SK-N-SH (cell line): ENCODE results near the gene DLG1. TPM values are rescaled to one million over a fixed set of nuclear protein-coding genes. Genes with fewer than 3 reads are reported as not detected.

ENCODE experiments used
- CTCF ChIA-PET: fragments of 300-600, 350-600 bp; formaldehyde crosslinking; extraction: SDS; loops from one replicate; lab custom pipeline; 2021; lab: Yijun Ruan, JAX
- POLR2A ChIA-PET: fragments of 350-600 bp; sonication (Branson Sonifier 250); formaldehyde crosslinking; extraction: SDS; loops from one replicate; lab custom pipeline; 2020; ENCODE audit warnings: antibody characterized with exemption, inconsistent platforms; lab: Yijun Ruan, JAX
- DNase-seq: peaks from one replicate; pipeline ENCODE4 v3.0.0; 2012
- H2AFZ ChIP-seq: fragments of 200-600 bp; sonication (generic); 2 replicates; pipeline ENCODE4 v1.8.1; 2016; ENCODE audit warnings: antibody characterized with exemption, mild to moderate bottlenecking, low read depth
- H3F3A ChIP-seq: fragments of 200-600 bp; sonication (generic); replicated peaks from 2 replicates; pipeline ENCODE3; 2016; ENCODE audit warnings: antibody characterized with exemption, mild to moderate bottlenecking; ENCODE audit not compliant: insufficient read depth
- H3K27ac ChIP-seq, 2 experiments: fragments of 200-500 bp in 1 of 2; fragments of 200-600 bp in 1 of 2; sonication (Bioruptor generic) in 1 of 2; sonication (generic), shearing (Covaris generic) in 1 of 2; 2 replicates each; pipeline versions ENCODE4 v1.5.1 to v1.6.1; 2014 to 2016; ENCODE audit warnings: low read depth in 2 of 2, inconsistent platforms in 1 of 2, low read length in 1 of 2, mild to moderate bottlenecking in 1 of 2, mixed read lengths in 1 of 2
- H3K27me3 ChIP-seq: fragments of 200-600 bp; sonication (generic), shearing (Covaris generic); 2 replicates; pipeline ENCODE4 v1.6.1; 2016; ENCODE audit warnings: mixed run types; ENCODE audit not compliant: insufficient read depth
- H3K36me3 ChIP-seq, 2 experiments: fragments of 200-500 bp in 1 of 2; fragments of 200-600 bp in 1 of 2; sonication (Bioruptor generic) in 1 of 2; sonication (generic) in 1 of 2; replicated peaks in 1 of 2; 2 replicates each; pipeline versions ENCODE3 to v1.5.1; 2014 to 2016; ENCODE audit warnings: low read length in 1 of 2, mild to moderate bottlenecking in 1 of 2; ENCODE audit not compliant: insufficient read depth in 2 of 2, control insufficient read depth in 1 of 2
- H3K4me1 ChIP-seq, 2 experiments: fragments of 200-500 bp in 1 of 2; fragments of 200-600 bp in 1 of 2; sonication (Bioruptor generic) in 1 of 2; sonication (generic), shearing (Covaris generic) in 1 of 2; 2 replicates each; pipeline versions ENCODE4 v1.5.1 to v1.6.1; 2014 to 2016; ENCODE audit warnings: low read depth in 1 of 2, low read length in 1 of 2, mixed run types in 1 of 2; ENCODE audit not compliant: insufficient read depth in 2 of 2, control insufficient read depth in 1 of 2
- H3K4me2 ChIP-seq: fragments of 200-600 bp; sonication (generic), shearing (Covaris generic); 2 replicates; pipeline ENCODE4 v1.6.1; 2017; ENCODE audit warnings: mixed run types
- H3K4me3 ChIP-seq, 2 experiments: fragments of 200-500 bp in 1 of 2; fragments of 200-600 bp in 1 of 2; sonication (Bioruptor generic) in 1 of 2; sonication (generic), shearing (Covaris generic) in 1 of 2; 2 replicates each; pipeline versions ENCODE4 v1.5.1 to v1.8.1; 2014 to 2016; ENCODE audit warnings: low read depth in 2 of 2, inconsistent platforms in 1 of 2, low read length in 1 of 2, mild to moderate bottlenecking in 1 of 2, mixed read lengths in 1 of 2, moderate library complexity in 1 of 2
- H3K79me2 ChIP-seq: fragments of 200-600 bp; sonication (generic); 2 replicates; pipeline ENCODE4 v1.8.1; 2017; ENCODE audit warnings: mild to moderate bottlenecking; ENCODE audit not compliant: insufficient read depth
- H3K9ac ChIP-seq: fragments of 200-600 bp; sonication (generic); 2 replicates; pipeline ENCODE4 v1.6.1; 2017; ENCODE audit warnings: mixed run types
- H3K9me2 ChIP-seq: fragments of 200-600 bp; sonication (generic); 2 replicates; pipeline ENCODE4 v1.6.1; 2017; ENCODE audit warnings: mixed run types
- H3K9me3 ChIP-seq: fragments of 200-600 bp; sonication (generic); 2 replicates; pipeline ENCODE4 v1.6.1; 2017; ENCODE audit warnings: mixed run types, mild to moderate bottlenecking, moderate library complexity
- H4K20me1 ChIP-seq: fragments of 200-600 bp; sonication (generic); 2 replicates; pipeline ENCODE4 v1.6.1; 2017; ENCODE audit warnings: mild to moderate bottlenecking, mixed run types; ENCODE audit not compliant: insufficient read depth
- CHD2 ChIP-seq: fragments of 150-350 bp; IDR thresholded peaks from 2 replicates; pipeline ENCODE4 v1.6.1; 2018; ENCODE audit warnings: low read length; ENCODE audit not compliant: partially characterized antibody
- CTCF ChIP-seq: fragments of 200-600 bp; sonication (generic); IDR thresholded peaks from 2 replicates; pipeline ENCODE4 v1.6.1; 2017; ENCODE audit warnings: antibody characterized with exemption, mild to moderate bottlenecking, moderate library complexity
- ELF1 ChIP-seq: IDR thresholded peaks from 2 replicates; pipeline ENCODE4 v1.4.0; 2012
- EZH2phosphoT487 ChIP-seq: fragments of 200-600 bp; sonication (generic); IDR thresholded peaks from 2 replicates; pipeline ENCODE4 v1.6.1; 2017; ENCODE audit warnings: low read depth, mixed run types, mild to moderate bottlenecking, antibody characterized with exemption, moderate library complexity, borderline replicate concordance
- FOSL2 ChIP-seq: IDR thresholded peaks from 2 replicates; pipeline ENCODE4 v1.4.0; 2012; ENCODE audit warnings: low read depth, mild to moderate bottlenecking, moderate library complexity, borderline replicate concordance
- FOXM1 ChIP-seq: IDR thresholded peaks from 2 replicates; pipeline ENCODE4 v1.4.0; 2012; ENCODE audit warnings: low read depth, mild to moderate bottlenecking
- GABPA ChIP-seq: IDR thresholded peaks from 2 replicates; pipeline ENCODE4 v1.4.0; 2012; ENCODE audit warnings: low read depth, mild to moderate bottlenecking
- JUND ChIP-seq: IDR thresholded peaks from 2 replicates; pipeline ENCODE4 v1.4.0; 2012
- MEF2A ChIP-seq: IDR thresholded peaks from 2 replicates; pipeline ENCODE4 v1.4.0; 2012; ENCODE audit warnings: low read depth, borderline replicate concordance
- MXI1 ChIP-seq: IDR thresholded peaks from 2 replicates; pipeline ENCODE4 v1.6.1; 2012; ENCODE audit warnings: mild to moderate bottlenecking, low read depth, low read length, improper control_type of control experiment
- NFIC ChIP-seq: IDR thresholded peaks from 2 replicates; pipeline ENCODE4 v1.4.0; 2012; ENCODE audit warnings: borderline replicate concordance
- PBX3 ChIP-seq: IDR thresholded peaks from 2 replicates; pipeline ENCODE4; 2012
- RCOR1 ChIP-seq: fragments of 150-350 bp; IDR thresholded peaks from 2 replicates; pipeline ENCODE4 v1.6.1; 2017; ENCODE audit warnings: antibody characterized with exemption, low read length
- REST ChIP-seq: IDR thresholded peaks from 2 replicates; pipeline ENCODE4 v1.6.1; 2012; ENCODE audit warnings: mild to moderate bottlenecking, low read depth, low read length, moderate library complexity
- RXRA ChIP-seq: IDR thresholded peaks from 2 replicates; pipeline ENCODE4 v1.4.0; 2012; ENCODE audit warnings: low read depth, mild to moderate bottlenecking, borderline replicate concordance
- SMC3 ChIP-seq: IDR thresholded peaks from 2 replicates; pipeline ENCODE4 v1.6.1; 2012; ENCODE audit warnings: low read depth, low read length, improper control_type of control experiment
- TAF1 ChIP-seq: IDR thresholded peaks from 2 replicates; pipeline ENCODE4 v1.6.1; 2012; ENCODE audit warnings: low read depth, mild to moderate bottlenecking, low read length, moderate library complexity, borderline replicate concordance
- TCF12 ChIP-seq: IDR thresholded peaks from 2 replicates; pipeline ENCODE4 v1.4.0; 2012
- TEAD4 ChIP-seq: IDR thresholded peaks from 2 replicates; pipeline ENCODE4 v1.4.0; 2012; ENCODE audit warnings: mild to moderate bottlenecking, borderline replicate concordance; ENCODE audit not compliant: insufficient read depth
- USF2 ChIP-seq: fragments of 150-350 bp; IDR thresholded peaks from 2 replicates; pipeline ENCODE4 v1.6.1; 2017; ENCODE audit warnings: antibody characterized with exemption, low read length, low read depth, borderline replicate concordance
- YY1 ChIP-seq: IDR thresholded peaks from 2 replicates; pipeline ENCODE4 v1.4.0; 2012; ENCODE audit warnings: low read depth, mild to moderate bottlenecking
- WGBS: methylation state at CpG from one replicate; pipeline ENCODE4 v1.1.6; 2017; ENCODE audit warnings: low lambda C conversion rate; 5-methylcytosine and 5-hydroxymethylcytosine counted together
- polyA plus RNA-seq, 3 experiments: library from polyadenylated mRNA; depleted of rRNA; stranded (reverse); fragments of >200 nt; gene quantifications; 2 replicates each; pipeline ENCODE4 v1.2.3, GENCODE V29; 2012

The DLG1 gene
- polyA plus RNA-seq, 1 of the 3 experiments (the other 2 are of a cell fraction): 16.5 TPM

GRCh38 chr3:197196192-197196591 is 102.2 kb downstream of the DLG1 start:
- H3F3A ChIP-seq: peaks cover 12% of the 10 kb centered on the region
- H3K4me1 ChIP-seq: no peaks in the 10 kb centered on the region; a peak in 1 of 4 replicates
- no peaks in the 10 kb centered on the region for H3K27me3 ChIP-seq
- no peak overlapping the region for H3K4me2 ChIP-seq
- ChIA-PET POLR2A (interaction anchor here (0.6 kb wide), 1 partner anchor 346 kb away, joined by 4 read pairs; no protein-coding TSS in a partner anchor), CTCF (interaction anchor here (0.6 to 5.0 kb wide), 4 partner anchors 9 to 193 kb away, joined by 3 to 19 read pairs (median 3); no protein-coding TSS in a partner anchor)
- H3K36me3 ChIP-seq: peaks cover 3 to 7% of the 10 kb centered on the region in 2 experiments
- H3K4me3 ChIP-seq: no peak overlapping the region
- H3K9me2 ChIP-seq: no peaks in the 10 kb centered on the region
- no peak overlapping the region for H3K9ac ChIP-seq
- H3K27ac ChIP-seq: no peak overlapping the region
- DNase-seq: no peak
- H3K9me3 ChIP-seq: no peaks in the 10 kb centered on the region
- H3K79me2 ChIP-seq: peaks cover 91% of the 10 kb centered on the region
- 82% methylated on average over 3 of the region's 3 CpGs for WGBS
- H2AFZ ChIP-seq: no peak overlapping the region
- TF ChIP-seq REST (no peak), CHD2 (no peak), NFIC (no peak), ELF1 (no peak), RCOR1 (no peak), RXRA (no peak), JUND (no peak), FOSL2 (no peak), TCF12 (no peak), FOXM1 (no peak), PBX3 (no peak), TAF1 (no peak), SMC3 (no peak)
- H4K20me1 ChIP-seq: peaks cover 55% of the 10 kb centered on the region

- ChIA-PET POLR2A (no interaction called here), CTCF (interaction anchor here (5.0 kb wide), 1 partner anchor 8 kb away, joined by 19 read pairs; no protein-coding TSS in a partner anchor)
- no peak for TF ChIP-seq GABPA
- no peak for TF ChIP-seq FOXM1
- no peak for TF ChIP-seq EZH2phosphoT487
- no peak for TF ChIP-seq TAF1
- no peak for TF ChIP-seq YY1
- TF ChIP-seq CTCF: no peak
- TF ChIP-seq MEF2A: no peak
- no peak for TF ChIP-seq TEAD4
- TF ChIP-seq USF2: no peak
- TF ChIP-seq CHD2: no peak
- TF ChIP-seq MXI1: no peak
- TF ChIP-seq JUND: no peak
- TF ChIP-seq RCOR1: no peak
- no peak for TF ChIP-seq FOSL2
Measured at GRCh38 chr3:197195326-197195725, 103.1 kb downstream of the DLG1 start.

More at GRCh38 chr3:197195326-197195725, 103.1 kb downstream of the DLG1 start:
- Histone ChIP-seq H3K4me3 (no peak overlapping the region), H3F3A (peaks cover 12% of the 10 kb centered on the region), H3K9me2 (no peaks in the 10 kb centered on the region), H3K36me3 (peaks cover 4 to 7% of the 10 kb centered on the region in 2 experiments), H3K4me1 (peaks cover 0 to under 1% of the 10 kb centered on the region in 2 experiments; a peak in 1 of 4 replicates), H3K79me2 (peaks cover 88% of the 10 kb centered on the region), H3K9me3 (no peaks in the 10 kb centered on the region), H3K4me2 (no peak overlapping the region), H3K9ac (no peak overlapping the region), H3K27ac (no peak overlapping the region), H2AFZ (no peak overlapping the region), H3K27me3 (no peaks in the 10 kb centered on the region), H4K20me1 (peaks cover 53% of the 10 kb centered on the region)
- 84% methylated on average over 1 of the region's 1 CpG for WGBS
- no peak for DNase-seq
